Coronary artery (tissue), 2 donors: ENCODE data around the gene KCNC4.

ENCODE experiments used
- DNase-seq: peaks from one replicate; pipeline ENCODE4 v3.0.0-alpha.2; 2017; ENCODE audit warnings: low spot score
- H3K27ac ChIP-seq, 2 donors: fragments of 200-600 bp; sonication (generic); one replicate each; pipeline ENCODE4 v1.5.1; 2016 to 2019
- H3K4me3 ChIP-seq: fragments of 200-600 bp; sonication (generic); 2 replicates; pipeline ENCODE4 v1.5.1; 2016; ENCODE audit warnings: mild to moderate bottlenecking, moderate library complexity
- CTCF ChIP-seq: fragments of 200-600 bp; sonication (generic); IDR thresholded peaks from one replicate; pipeline ENCODE4 v1.5.1; 2019; ENCODE audit warnings: antibody characterized with exemption

KCNC4 gene

GRCh38 chr1:110209715-110210603, at the start of gene KCNC4:
KCNC4 (plus strand) TSS chr1:110210314; CDS start chr1:110211500, 1,186 bp downstream.
- TF ChIP-seq CTCF, result no peak
- peak; percentile 92 for DNase-seq
- Histone ChIP-seq H3K27ac (peak within 1 kb of the TSS; percentile 79 to 93), H3K4me3 (peak within 1 kb of the TSS; percentile 80)

GRCh38 chr1:110160538-110161100, 49.5 kb upstream of the KCNC4 start:
- no peak for TF ChIP-seq CTCF
- Histone ChIP-seq H3K27ac (no peak overlapping the region), H3K4me3 (no peak overlapping the region)
- DNase-seq, result no peak

- no peak for DNase-seq
- no peak for TF ChIP-seq CTCF
- Histone ChIP-seq H3K27ac (no peak overlapping the region), H3K4me3 (no peak overlapping the region)
Measured at GRCh38 chr1:110161165-110161564, 48.9 kb upstream of the KCNC4 start.

- Histone ChIP-seq H3K27ac (no peak overlapping the region), H3K4me3 (no peak overlapping the region)
- no peak for DNase-seq
- TF ChIP-seq CTCF, result no peak
Measured at GRCh38 chr1:110161849-110162248, 48.3 kb upstream of the KCNC4 start.

- TF ChIP-seq CTCF, result no peak
- no peak overlapping the region for H3K4me3 ChIP-seq
- H3K27ac ChIP-seq, result no peak overlapping the region
- DNase-seq, result no peak
Measured at GRCh38 chr1:110163591-110163990, 46.5 kb upstream of the KCNC4 start.

GRCh38 chr1:110164725-110165350, 45.3 kb upstream of the KCNC4 start:
- no peak for DNase-seq
- no peak overlapping the region for H3K4me3 ChIP-seq
- no peak overlapping the region for H3K27ac ChIP-seq
- TF ChIP-seq CTCF, result no peak
